ENCODE data around the gene YPEL2.
A peak's percentile ranks its signal among the peaks of the same experiment; 100 is the strongest.
"Not testable (repeated sequence)": the region's sequence is repeated elsewhere in the genome, so short reads cannot be mapped to it uniquely, and the experiment has no call there.

YPEL2 gene

DNA sequence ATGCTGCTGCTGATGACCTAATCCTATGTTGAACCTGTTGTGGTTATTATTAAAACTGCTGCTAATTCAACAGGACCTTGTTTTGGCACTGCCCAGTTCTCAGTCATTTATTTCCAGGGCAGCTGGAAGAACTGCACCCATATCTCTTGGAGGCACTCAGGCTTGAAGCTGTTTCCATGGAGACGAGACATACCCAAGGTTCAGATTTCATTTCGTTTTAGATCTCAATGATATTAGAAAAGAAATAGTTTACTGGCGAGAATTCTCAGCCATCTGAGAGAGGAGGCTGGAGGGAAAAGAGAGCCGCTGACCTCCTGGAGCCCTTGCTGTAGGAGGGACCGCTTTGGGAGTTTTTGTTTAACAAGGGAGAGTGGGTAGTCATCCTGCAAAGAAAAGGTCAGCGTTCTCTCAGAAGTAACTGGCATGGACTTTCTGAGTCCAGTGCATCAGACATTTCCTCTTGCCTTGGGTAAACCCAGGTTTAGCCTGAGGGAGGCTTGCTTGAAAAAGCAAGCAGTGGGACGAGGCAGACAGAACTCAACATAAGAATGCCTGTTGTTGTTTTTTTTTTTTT is 75.4 kb downstream of the YPEL2 start:
- DNase-seq (ENCODE audit: low spot score) = peak; percentile 62

- DNase-seq (ENCODE audit: low spot score) = no peak
Measured at GRCh38 chr17:59409336-59410048, 78.0 kb downstream of the YPEL2 start.

DNA sequence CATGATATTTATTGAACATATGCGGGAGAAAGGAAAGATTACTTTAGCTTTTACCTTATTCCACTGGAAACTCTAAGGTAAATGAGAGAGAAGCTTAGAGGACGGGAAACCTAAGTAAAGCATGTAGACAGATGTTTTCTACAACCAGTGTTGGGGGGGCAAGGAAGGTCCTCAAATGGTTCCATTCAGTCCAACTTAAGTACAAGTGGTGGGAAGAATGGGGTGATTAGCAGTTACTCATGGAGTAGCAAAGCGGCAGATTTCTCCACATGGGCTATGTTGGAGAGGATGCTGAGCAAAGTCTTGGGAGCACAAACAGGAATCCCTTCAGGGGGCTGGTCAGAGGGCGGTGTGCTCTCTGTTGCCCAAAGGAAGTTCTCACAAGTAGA is 78.6 kb downstream of the YPEL2 start:
- DNase-seq (ENCODE audit: low spot score) = no peak

- DNase-seq (ENCODE audit: low spot score) = not testable (repeated sequence)
Measured at GRCh38 chr17:59412431-59412830, 81.0 kb downstream of the YPEL2 start.

GRCh38 chr17:59413014-59413766 is 81.7 kb downstream of the YPEL2 start:
- no peak for DNase-seq (ENCODE audit: low spot score)

GRCh38 chr17:59415397-59415796 is 83.9 kb downstream of the YPEL2 start:
- DNase-seq (ENCODE audit: low spot score) = no peak

DNA sequence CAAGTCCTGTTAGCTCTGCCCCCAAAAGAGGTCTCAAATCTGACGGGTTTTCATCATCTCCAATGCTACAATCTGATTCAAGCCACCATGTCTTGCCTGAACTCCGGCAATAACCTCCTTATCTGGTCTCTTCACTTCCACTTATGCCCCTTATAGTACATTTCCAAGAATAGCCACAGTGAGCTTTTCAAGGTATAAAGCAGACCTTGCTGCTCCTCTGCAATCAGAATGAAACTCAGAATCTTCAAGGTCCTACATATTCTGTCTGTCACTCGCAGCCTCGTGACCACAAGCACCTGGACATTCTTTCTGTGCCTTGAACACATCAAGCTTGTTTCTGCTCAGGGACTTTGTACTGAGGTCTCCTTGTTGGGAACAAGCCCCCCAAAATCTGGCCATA is 84.7 kb downstream of the YPEL2 start:
- no peak for DNase-seq (ENCODE audit: low spot score)

GRCh38 chr17:59417452-59417851 is 86.0 kb downstream of the YPEL2 start:
- no peak for DNase-seq (ENCODE audit: low spot score)

DNA sequence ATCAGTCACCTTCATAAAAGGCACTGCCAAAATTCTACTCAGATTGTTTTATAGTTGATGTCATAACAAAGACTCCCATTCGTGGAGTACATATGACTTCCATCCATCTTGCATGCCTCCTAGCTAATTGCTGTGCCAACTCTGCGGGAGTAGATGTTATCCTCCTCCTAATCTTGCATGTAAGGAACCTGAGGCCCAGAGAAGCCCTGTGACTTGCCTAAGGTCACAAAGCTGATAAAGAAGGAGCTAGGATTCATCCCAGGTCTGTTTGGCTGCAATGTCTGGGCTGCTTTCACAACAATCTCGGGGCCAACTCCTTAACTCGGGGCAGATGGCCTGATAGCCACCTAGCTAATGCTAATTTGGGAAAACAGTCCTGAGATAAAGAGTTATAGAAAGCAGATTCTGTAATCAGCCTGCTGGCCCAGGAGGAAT is 87.3 kb downstream of the YPEL2 start:
- no peak for DNase-seq (ENCODE audit: low spot score)

GRCh38 chr17:59420901-59421300 is 89.4 kb downstream of the YPEL2 start:
- DNase-seq (ENCODE audit: low spot score) = no peak

- DNase-seq (ENCODE audit: low spot score) = no peak
Measured at GRCh38 chr17:59421722-59422121, 90.3 kb downstream of the YPEL2 start.

DNA sequence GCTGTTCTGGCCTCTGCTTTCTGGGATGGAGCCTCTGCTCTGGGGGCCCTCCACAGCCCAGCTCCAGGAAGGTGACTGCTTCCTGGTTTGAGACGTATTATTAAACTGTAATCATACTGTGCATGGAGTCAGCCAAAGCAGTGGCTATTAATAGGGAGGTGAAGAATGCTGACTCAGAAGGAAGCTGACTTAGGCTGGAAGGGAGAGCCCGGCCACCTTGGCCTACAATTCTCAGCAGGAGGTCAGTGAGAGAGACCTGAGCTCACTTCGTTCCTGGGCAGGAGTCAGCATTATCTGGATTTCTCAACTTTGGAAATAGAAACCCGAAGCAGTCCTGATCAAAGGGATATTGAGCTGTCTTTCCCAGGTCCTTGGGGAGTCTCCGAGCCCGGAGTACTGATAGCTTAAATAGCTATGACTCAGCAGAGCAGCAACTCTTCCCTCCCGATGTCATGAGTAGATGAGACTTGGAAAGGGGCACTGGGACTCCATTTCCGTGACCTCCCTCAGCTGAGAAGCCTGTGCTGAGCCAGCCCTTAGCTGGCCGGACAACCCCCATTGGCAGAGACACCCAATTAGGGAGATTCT is 91.8 kb downstream of the YPEL2 start:
- DNase-seq (ENCODE audit: low spot score) = no peak

DNA sequence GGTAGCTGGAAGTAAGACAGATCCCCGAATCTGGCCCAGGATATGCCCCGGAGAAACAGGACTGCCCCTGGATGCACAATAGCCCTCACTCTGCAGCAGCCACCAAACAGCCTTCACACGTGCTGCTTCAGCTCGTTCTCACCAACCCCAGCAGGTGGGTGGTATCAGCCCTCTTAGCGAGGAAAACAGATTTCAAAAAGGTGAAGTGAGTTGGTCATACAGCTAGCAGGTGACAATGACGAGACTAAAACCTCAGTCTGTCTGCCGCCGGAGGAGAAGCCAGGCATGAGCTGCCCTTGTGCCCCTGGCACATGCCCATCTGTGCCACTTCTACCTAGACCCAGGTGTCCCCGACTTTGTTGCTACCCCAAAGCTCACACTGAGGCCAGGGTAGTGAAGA is 92.4 kb downstream of the YPEL2 start:
- no peak for DNase-seq (ENCODE audit: low spot score)

DNA sequence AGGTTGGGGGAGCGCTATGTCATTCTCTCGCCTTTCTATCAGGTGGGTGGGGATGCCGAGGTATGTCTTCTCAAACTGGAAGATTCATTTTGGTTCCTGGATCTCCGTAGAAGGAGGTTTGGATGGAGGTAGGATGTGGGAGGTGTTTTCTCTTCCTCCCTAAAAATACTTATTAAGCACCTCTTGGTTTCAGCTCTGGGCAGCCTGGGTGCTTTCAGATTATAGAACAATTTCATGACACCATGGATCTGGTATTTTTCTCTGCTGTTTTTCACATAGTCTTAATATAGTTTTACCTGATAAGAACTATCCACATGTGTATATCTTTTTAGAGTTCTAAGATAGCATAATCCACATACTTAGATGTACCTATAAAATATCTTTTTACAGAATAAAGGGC is 92.9 kb downstream of the YPEL2 start:
- DNase-seq (ENCODE audit: low spot score) = no peak

- DNase-seq (ENCODE audit: low spot score) = no peak
Measured at GRCh38 chr17:59425085-59425931, 93.9 kb downstream of the YPEL2 start.

- no peak for DNase-seq (ENCODE audit: low spot score)
Measured at GRCh38 chr17:59426031-59426430, 94.6 kb downstream of the YPEL2 start.

DNA sequence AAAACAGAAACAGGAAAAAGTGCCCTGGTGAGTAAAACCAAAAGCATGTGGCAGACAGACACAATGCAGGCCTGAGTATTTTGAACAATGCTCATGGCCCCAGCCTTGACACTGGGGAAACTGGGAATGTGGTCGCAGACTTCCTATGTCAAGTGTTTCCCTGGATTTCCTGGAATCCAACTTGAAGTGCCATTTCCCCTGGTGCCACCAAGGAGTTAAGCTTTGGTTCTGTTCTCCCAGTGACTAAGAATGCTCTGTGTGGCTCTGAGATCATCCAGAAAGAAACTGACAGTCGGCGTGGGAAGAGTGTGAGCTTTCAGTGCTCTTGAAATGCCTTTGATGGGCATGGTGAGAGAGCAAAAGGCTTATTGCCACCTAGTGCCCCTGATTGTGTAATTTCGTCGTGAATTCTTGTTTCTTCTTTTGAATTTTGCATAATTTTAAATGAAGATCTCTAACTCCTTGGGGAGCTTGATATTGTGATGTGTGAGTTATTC is 96.0 kb downstream of the YPEL2 start:
- peak; percentile 41 for DNase-seq (ENCODE audit: low spot score)

GRCh38 chr17:59427996-59428395 is 96.5 kb downstream of the YPEL2 start:
- DNase-seq (ENCODE audit: low spot score) = peak; percentile 34

- no peak for DNase-seq (ENCODE audit: low spot score)
Measured at GRCh38 chr17:59428916-59429485, 97.5 kb downstream of the YPEL2 start.

GRCh38 chr17:59431601-59432000 is 100.1 kb downstream of the YPEL2 start:
- no peak for DNase-seq (ENCODE audit: low spot score)

GRCh38 chr17:59432657-59433056 is 101.2 kb downstream of the YPEL2 start:
- DNase-seq (ENCODE audit: low spot score) = no peak

All from AG08396 (cell line).